ENCODE measurements around the gene MED26. TPM values are rescaled to one million over a fixed set of nuclear protein-coding genes. Genes with fewer than 3 reads are reported as not detected.

The MED26 gene
- total RNA-seq, 6 donors from 2014 or later = 12.6 to 26.5 (median 13.8) TPM

DNA sequence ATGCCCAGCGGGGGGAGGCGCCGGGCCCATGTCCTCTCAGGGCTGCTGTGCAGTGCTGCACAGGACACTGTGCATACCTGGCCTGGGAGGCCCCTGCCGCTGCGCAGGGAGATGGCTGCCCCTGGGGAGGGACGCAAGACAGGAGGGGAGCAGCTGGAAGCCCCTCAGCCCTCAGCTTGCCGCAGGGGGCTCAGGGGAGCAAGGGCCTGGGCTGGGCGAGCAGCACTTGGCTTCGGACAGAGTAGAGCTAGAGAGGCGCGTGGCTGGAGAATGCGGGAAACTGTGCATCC is 96.7 kb downstream of the MED26 start:
- no peak for ATAC-seq (ENCODE audit: low FRiP score in 2 of 2)
- H3K4me3 ChIP-seq = no peak overlapping the region
- no peaks in the 10 kb centered on the region for H3K9me3 ChIP-seq
- WGBS, 2 donors = 97 to 99% methylated on average over 10 to 12 of the region's 12 CpGs
- no peak for TF ChIP-seq EP300 (IDR thresholded peaks at IDR 0.05)
- no peak for TF ChIP-seq POLR2A (IDR thresholded peaks at IDR 0.05)
- TF ChIP-seq, protein P1, sequence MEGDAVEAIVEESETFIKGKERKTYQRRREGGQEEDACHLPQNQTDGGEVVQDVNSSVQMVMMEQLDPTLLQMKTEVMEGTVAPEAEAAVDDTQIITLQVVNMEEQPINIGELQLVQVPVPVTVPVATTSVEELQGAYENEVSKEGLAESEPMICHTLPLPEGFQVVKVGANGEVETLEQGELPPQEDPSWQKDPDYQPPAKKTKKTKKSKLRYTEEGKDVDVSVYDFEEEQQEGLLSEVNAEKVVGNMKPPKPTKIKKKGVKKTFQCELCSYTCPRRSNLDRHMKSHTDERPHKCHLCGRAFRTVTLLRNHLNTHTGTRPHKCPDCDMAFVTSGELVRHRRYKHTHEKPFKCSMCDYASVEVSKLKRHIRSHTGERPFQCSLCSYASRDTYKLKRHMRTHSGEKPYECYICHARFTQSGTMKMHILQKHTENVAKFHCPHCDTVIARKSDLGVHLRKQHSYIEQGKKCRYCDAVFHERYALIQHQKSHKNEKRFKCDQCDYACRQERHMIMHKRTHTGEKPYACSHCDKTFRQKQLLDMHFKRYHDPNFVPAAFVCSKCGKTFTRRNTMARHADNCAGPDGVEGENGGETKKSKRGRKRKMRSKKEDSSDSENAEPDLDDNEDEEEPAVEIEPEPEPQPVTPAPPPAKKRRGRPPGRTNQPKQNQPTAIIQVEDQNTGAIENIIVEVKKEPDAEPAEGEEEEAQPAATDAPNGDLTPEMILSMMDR (IDR thresholded peaks at IDR 0.05) = no peak
- no peak for TF ChIP-seq POLR2AphosphoS5 (IDR thresholded peaks at IDR 0.05)
- no peaks in the 10 kb centered on the region for H3K4me1 ChIP-seq
- DNase-seq = peak in 1 of 2 donors; percentile 67
- no peak overlapping the region for H3K27ac ChIP-seq
- H3K36me3 ChIP-seq = peaks cover 59 to 100% (median 97%) of the 10 kb centered on the region in 4 donors
- H3K27me3 ChIP-seq = no peaks in the 10 kb centered on the region

DNA sequence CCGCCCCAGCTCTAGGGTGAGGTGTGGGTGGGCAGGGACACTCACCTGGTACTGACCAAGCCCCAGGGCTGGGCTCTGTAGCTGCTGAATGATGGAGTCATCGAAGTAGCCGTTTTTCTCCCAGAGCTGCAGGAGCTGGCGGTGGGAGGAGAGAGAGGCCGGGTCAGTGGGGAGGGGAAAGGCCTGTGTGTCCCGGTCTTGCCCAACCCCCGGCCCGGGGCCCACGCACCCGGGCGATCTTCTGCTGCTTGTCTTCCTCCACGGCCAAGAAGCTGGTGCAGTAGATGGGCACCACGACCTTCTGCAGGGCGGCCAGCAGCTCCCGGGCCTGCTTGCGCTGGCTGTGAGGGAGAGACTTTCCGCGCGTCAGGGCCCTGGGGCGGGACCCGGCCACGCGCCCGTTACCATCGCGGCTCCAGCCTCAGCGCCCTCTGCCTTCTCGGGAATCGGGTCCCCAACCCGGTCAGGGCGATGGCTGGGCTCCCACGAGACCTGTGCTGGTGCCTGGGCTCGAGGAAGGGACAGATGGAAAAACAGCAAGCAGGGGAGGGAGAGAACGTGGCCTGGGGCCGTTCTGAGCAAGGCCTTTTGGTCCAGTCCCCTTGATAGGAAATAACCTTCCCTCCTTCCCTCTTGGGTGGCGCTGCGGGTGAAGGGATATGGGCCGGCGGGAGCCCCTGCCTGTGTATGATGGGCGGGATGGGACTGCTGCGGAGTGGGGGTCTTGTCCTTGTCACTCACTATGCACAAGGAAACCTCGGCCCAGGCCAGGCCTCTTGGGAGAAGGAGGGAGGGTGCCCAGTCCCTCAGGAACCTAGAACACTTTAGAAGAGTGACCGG is 97.2 kb downstream of the MED26 start:
- H3K36me3 ChIP-seq = peaks cover 63 to 100% (median 97%) of the 10 kb centered on the region in 4 donors
- DNase-seq (peak in 1 of 2 donors; percentile 80), ATAC-seq (ENCODE audit: low FRiP score in 2 of 2) (peak in 1 of 2 donors; percentile 12)
- no peak overlapping the region for H3K4me3 ChIP-seq
- no peaks in the 10 kb centered on the region for H3K4me1 ChIP-seq
- 91 to 96% methylated on average over 23 to 43 of the region's 43 CpGs for WGBS, 2 donors
- TF ChIP-seq POLR2A (IDR thresholded peaks at IDR 0.05) (no peak), EP300 (IDR thresholded peaks at IDR 0.05) (no peak), POLR2AphosphoS5 (IDR thresholded peaks at IDR 0.05) (no peak)
- TF ChIP-seq, protein P1 (IDR thresholded peaks at IDR 0.05) = no peak
- H3K27me3 ChIP-seq = no peaks in the 10 kb centered on the region
- H3K27ac ChIP-seq = no peak overlapping the region
- H3K9me3 ChIP-seq = no peaks in the 10 kb centered on the region

DNA sequence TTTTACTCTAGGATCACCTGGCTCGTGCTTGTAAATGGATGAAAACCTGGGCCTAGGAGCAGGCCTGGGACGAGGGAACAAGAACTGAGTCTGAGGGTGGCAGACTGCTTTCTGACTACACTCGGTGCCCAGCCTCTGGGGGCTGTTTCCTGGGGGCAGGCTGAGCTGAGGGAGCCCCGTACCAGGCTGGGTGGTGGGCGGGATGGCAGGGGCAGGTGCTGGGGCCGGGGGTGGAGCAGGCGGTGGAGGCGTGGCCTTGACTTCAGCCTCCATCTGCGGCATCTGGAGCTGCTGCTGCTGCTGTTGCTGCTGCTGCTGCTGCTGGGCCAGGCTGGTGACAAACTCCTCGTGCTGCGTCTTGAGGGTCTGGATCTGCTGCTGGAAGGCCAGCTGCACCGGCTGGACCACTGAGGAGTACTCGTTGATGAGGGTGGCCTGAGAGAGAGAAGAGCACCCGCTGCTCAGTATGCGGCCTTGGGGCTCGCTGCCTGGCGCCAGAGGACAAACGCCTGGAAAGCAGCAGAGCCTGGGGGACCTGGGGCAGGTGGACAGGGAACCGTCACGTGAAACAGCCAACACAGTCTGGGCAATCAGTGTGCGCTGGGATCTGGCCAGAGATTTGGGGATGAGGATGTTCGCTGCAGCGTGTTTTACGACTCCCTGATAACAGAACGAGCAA is 98.4 kb downstream of the MED26 start:
- Histone ChIP-seq H3K4me3 (no peak overlapping the region), H3K4me1 (no peaks in the 10 kb centered on the region), H3K36me3 (peaks cover 70 to 100% (median 97%) of the 10 kb centered on the region in 4 donors), H3K27ac (no peak overlapping the region), H3K9me3 (no peaks in the 10 kb centered on the region), H3K27me3 (no peaks in the 10 kb centered on the region)
- TF ChIP-seq EP300 (IDR thresholded peaks at IDR 0.05) (no peak), POLR2A (IDR thresholded peaks at IDR 0.05) (no peak)
- TF ChIP-seq, protein P1 (IDR thresholded peaks at IDR 0.05) = no peak
- DNase-seq (peak in 1 of 2 donors; percentile 61), ATAC-seq (ENCODE audit: low FRiP score in 2 of 2) (no peak)
- WGBS, 2 donors = 92 to 93% methylated on average over 19 to 25 of the region's 25 CpGs

DNA sequence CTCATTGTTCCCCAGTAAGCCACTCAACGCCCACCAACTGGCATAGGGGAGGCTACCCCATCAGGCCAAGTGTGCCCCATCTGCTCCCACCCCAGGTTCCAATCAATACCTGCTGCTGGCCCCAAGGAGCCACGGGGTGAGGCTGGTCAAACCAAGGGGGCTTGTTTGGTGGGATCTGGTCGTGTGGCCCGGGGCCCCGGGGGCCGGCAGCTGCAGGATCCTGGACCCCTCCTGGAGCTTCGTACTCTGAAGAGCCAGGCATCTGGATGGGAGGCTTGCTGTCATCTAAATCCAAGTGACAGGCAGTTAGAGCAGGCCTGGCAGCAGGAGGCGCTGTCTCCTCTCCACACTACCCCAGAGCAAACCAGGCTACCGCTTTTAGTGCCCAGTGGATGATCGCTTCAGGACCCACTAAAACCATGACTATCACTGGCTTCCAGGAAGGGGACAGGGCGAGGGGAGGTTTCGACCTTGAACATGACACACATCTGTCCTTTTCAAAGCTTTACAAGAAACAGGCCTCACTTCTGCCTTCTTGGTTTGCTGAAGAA is 100.0 kb downstream of the MED26 start:
- 90% methylated on average over 5 to 12 of the region's 12 CpGs for WGBS, 2 donors
- peaks cover 64 to 100% (median 99%) of the 10 kb centered on the region in 4 donors for H3K36me3 ChIP-seq
- H3K27me3 ChIP-seq = no peaks in the 10 kb centered on the region
- H3K4me3 ChIP-seq = no peak overlapping the region
- ATAC-seq (ENCODE audit: low FRiP score in 2 of 2) (no peak), DNase-seq (peak in 1 of 2 donors; percentile 64)
- H3K27ac ChIP-seq = no peak overlapping the region
- TF ChIP-seq, protein P1 (IDR thresholded peaks at IDR 0.05) = peak in 3 of 6 experiments; percentile 7 to 12 (median 8)
- no peak for TF ChIP-seq EP300 (IDR thresholded peaks at IDR 0.05)
- no peak for TF ChIP-seq POLR2AphosphoS5 (IDR thresholded peaks at IDR 0.05)
- no peak for TF ChIP-seq POLR2A (IDR thresholded peaks at IDR 0.05)
- no peaks in the 10 kb centered on the region for H3K4me1 ChIP-seq
- no peaks in the 10 kb centered on the region for H3K9me3 ChIP-seq
